GM21737 (cell line): ENCODE measurements around the gene LRRC10B.
"Not testable (repeated sequence)": the region's sequence is repeated elsewhere in the genome, so short reads cannot be mapped to it uniquely, and the experiment has no call there.

Source experiments
- ATAC-seq: cut with Tn5 transposase; IDR thresholded peaks from one replicate; pipeline ENCODE4 v1.9.1; 2021; ENCODE audit warnings: mild to moderate bottlenecking, moderate library complexity; ENCODE audit not compliant: unreplicated experiment

The LRRC10B gene

DNA sequence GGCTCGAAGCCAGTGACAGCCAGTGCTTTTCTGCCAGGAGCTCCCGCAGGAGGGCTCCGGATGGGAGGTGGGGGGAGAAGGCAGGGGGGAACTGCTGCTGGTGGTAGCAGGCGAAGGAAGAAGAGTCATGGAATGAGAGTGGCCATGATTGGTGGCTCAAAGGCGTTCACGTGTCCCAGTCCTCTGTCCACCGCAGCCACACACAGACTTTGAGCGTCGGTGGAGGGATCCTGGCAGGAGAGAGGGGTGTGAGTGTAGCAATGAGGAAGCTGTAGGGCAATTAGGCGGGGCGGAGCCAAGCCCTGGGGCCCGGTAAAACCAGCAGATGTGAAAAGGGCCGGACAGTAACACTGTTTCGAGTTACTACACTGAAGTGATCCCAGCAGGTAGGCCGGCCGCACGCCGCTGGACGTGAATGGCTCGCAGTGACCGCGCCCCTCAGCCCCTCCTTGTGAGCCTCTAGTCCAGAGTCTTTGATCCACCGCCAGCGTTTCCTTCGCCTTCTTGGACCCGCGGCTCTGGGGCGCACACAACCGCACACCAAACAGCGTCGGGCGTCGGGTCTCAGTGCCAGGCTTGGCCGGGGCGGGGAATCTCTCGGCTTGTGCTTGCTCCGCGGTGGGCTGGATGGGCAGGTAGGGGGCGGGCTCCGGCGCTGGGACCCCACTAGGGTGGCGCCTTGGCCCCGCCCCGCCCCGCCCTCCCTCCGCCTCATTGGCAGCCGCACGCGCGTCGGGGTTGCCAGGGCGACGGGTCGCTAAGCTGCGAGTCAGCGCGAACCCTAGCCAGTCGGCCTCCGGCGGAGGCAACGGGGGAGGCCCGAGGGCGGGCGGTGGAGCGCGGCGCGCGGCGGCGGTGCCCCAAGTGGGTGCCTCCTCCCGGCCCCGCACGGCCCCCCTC, at the start of gene LRRC10B:
TSS of gene LRRC10B (plus strand) at position 788 of the 900 bp plus-strand sequence. CDS start 250 bp downstream, outside the sequence.
- no peak for ATAC-seq

DNA sequence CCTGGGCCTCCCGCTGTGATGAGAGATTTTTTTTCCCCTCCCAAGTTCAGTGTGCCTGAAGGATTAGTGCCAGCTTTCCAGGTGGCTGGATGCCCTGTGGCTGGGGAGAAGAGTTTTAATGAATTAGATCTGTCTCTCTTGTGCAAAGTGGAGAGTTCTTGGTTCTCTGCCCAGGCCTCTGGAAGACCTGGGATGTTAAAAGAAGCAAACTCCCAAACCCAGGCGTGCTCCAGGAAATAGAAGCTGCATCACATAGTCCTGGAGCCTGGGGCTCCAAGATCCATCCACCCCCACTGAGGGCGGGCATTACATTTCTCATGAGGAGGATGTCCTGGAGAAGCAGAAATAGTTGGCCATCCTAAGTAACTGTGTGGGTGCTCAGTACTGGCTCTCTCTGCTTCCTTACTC, 48.1 kb upstream of the LRRC10B start:
- no peak for ATAC-seq

DNA sequence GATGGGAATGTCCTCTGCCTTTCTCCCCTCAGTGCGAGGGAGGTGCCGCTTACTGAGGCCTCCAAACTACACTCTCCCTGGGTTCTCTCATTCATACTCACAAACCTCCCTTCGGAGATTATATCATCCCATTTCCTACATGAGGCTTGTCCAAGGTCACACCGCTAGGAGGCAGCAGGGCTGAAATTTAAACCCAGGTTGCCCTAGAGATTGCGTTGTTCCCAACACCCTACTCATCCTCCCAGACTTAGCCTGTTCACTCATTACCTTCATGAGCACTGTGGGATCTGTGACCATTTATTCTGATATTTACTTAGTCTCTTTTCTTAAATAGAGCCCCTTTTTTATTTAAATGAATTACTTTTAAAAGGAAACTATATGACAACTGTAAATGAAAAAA, 47.6 kb upstream of the LRRC10B start:
- no peak for ATAC-seq

GRCh38 chr11:61467602-61468001, 40.9 kb upstream of the LRRC10B start:
- not testable (repeated sequence) for ATAC-seq

GRCh38 chr11:61468002-61468401, 40.5 kb upstream of the LRRC10B start:
- no peak for ATAC-seq

- ATAC-seq, result no peak
Measured at GRCh38 chr11:61472282-61472681, 36.3 kb upstream of the LRRC10B start.

GRCh38 chr11:61472868-61473267, 35.7 kb upstream of the LRRC10B start:
- no peak for ATAC-seq

GRCh38 chr11:61473370-61474012, 35.1 kb upstream of the LRRC10B start:
- ATAC-seq, result no peak

- ATAC-seq, result no peak
Measured at GRCh38 chr11:61474013-61474643, 34.4 kb upstream of the LRRC10B start.

GRCh38 chr11:61475433-61475832, 33.1 kb upstream of the LRRC10B start:
- ATAC-seq, result no peak

DNA sequence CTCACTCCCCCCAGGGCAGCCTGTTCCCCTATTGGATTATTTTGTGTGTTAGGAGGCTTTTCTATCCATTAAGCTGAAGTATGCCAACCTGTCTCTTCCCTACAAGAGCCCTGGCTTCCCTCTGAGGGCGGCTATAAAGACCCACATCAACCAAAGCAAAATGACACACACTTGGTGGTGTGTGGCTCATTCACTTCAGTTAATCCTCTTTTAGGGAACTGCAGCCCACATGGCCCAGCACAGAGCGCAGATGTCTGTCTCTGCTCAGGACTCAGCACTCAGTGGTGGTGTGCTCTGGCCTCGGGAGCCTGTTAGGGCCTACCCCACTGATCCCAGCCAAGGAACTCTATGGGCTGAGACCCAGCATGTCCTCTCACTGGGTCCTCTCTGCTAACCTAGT, 32.2 kb upstream of the LRRC10B start:
- no peak for ATAC-seq

DNA sequence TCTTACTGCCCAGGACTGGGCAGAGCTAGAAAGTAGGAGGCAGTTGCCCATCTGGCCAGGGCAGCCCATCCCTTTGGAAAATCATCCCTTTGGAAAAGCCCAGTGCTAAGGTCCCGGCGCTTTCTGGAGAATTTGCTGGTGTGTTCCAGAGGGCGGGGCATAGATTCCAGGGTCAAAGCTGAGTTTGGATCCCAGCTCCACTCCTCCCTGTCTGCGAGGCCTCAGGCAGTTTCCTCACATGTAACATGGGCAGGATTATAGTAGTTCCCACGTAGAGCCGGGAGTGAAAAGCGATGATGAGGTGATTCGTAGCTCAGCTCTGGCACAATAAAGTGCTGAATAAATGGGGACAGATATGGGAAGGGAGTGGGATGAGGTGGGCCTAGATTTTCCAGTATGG, 31.4 kb upstream of the LRRC10B start:
- ATAC-seq, result no peak

- no peak for ATAC-seq
Measured at GRCh38 chr11:61477727-61478148, 30.8 kb upstream of the LRRC10B start.

- not testable (repeated sequence) for ATAC-seq
Measured at GRCh38 chr11:61479360-61480058, 29.0 kb upstream of the LRRC10B start.

DNA sequence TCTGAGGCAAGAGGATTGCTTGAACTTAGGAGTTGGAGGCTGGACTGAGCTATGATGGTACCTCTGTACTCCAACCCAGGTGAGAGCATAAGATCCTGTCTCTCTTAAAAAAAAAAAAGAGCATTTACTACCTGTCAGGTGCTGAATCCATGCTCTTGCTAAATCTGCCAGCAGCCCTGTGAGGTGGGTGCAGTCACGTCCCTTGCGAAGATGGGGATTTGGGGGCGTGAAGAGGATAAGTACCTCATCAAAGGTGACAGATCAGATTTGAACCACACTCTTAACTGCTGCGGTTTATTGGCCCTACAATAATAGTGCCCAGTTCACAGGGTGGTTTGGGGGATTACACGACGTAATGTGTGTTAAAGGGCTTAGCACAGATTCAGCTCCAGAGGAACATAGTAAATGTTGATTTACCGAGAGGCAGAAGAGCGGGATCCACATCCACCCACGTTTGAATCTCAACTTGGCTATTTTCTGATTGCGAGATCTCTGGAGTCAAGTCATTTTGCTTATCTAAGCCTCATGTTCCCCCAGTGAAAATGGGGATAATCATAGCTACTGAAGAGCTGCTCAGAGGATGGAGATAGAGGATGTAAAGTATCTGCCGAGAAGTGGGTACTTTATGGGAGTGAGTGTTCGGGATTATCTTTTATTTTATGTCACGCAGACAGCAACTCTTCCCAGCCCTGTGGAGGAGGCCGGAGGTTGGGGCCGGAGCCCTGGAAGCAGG, 28.1 kb upstream of the LRRC10B start:
- no peak for ATAC-seq

GRCh38 chr11:61480994-61481335, 27.6 kb upstream of the LRRC10B start:
- no peak for ATAC-seq

DNA sequence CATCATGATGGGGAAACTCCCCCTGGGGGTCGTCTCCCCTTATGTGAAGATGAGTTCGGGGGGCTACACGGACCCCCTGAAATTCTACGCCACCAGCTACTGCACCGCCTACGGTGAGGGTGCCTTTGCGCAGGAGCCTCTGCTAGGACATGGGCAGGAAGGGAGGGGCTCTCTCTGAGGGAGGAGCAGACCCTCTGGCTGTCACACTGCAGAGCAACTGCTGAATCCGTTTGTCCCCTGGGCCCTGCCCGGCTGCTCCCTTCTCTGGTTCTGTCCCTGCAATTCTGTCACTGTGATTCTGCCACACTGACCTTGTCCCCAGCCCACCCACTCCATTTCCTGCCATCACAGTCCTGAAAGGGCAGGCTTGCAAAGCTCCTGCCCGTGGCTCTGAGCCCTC, 26.7 kb upstream of the LRRC10B start:
- no peak for ATAC-seq

GRCh38 chr11:61482513-61482912, 26.0 kb upstream of the LRRC10B start:
- no peak for ATAC-seq

DNA sequence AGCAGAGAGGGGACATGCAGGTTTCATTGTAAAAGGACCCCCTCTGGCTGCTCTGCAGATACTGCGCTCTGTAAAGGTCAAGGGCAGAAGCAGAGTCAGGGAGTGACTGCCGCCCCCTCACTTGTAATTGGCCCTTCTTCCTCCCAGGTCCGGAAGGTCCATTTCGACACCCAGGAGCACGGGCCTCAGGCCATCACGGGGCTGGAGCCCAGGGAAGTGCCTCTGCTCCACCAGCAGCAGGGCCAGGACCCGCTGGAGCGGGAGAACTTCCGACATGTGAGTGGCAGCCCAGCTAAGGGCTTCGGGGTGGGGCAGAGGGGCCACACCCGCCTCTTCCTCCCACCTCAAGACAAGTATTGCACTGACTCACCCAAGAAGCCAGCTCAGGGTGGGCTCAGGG, 24.0 kb upstream of the LRRC10B start:
- no peak for ATAC-seq

GRCh38 chr11:61485080-61485479, 23.5 kb upstream of the LRRC10B start:
- ATAC-seq, result no peak
